GM12891 (cell line): ENCODE data around the gene TWIST1. TPM values are rescaled to one million over a fixed set of nuclear protein-coding genes. Genes with fewer than 3 reads are reported as not detected.
A peak's percentile ranks its signal among the peaks of the same experiment; 100 is the strongest.

Experiments
- DNase-seq: peaks from one replicate; pipeline ENCODE4 v3.0.0; 2011; ENCODE audit warnings: low spot score; ENCODE audit not compliant: insufficient read length
- FAIRE-seq: peaks from 2 replicates; lab custom pipeline; 2011; peaks lifted over from hg19 to GRCh38; lab: Jason Lieb, UNC
- PAX5 ChIP-seq: IDR thresholded peaks from 2 replicates; pipeline ENCODE4 v1.6.1; 2011; ENCODE audit warnings: low read length, moderate library complexity, mild to moderate bottlenecking; ENCODE audit not compliant: insufficient read depth, severe bottlenecking
- POLR2A ChIP-seq: IDR thresholded peaks from 2 replicates; pipeline ENCODE4 v1.6.1; 2011; ENCODE audit warnings: low read depth, low read length, control low read depth
- POLR2AphosphoS5 ChIP-seq: IDR thresholded peaks from 2 replicates; pipeline ENCODE4 v1.6.1; 2011; ENCODE audit warnings: low read depth, low read length, control low read depth
- POU2F2 ChIP-seq: IDR thresholded peaks from 2 replicates; pipeline ENCODE4 v1.6.1; 2011; ENCODE audit warnings: low read depth, mild to moderate bottlenecking, control low read depth, low read length, moderate library complexity
- SPI1 ChIP-seq: IDR thresholded peaks from 2 replicates; pipeline ENCODE4 v1.6.1; 2011; ENCODE audit warnings: low read depth, low read length, control low read depth
- TAF1 ChIP-seq: IDR thresholded peaks from 2 replicates; pipeline ENCODE4 v1.6.1; 2011; ENCODE audit warnings: low read depth, low read length, control low read depth
- polyA plus RNA-seq: library from polyadenylated mRNA; unstranded; fragments of >200 nt; gene quantifications from one replicate; pipeline ENCODE4 v1.2.1, GENCODE V29; 2012; ENCODE audit warnings: low read depth, missing spikeins, inconsistent platforms; ENCODE audit not compliant: missing spikeins

Gene TWIST1
- not detected for polyA plus RNA-seq

- no peak for FAIRE-seq
- DNase-seq = no peak
- no peak for TF ChIP-seq POLR2A
- TF ChIP-seq PAX5 = no peak
- TF ChIP-seq POU2F2 = no peak
- no peak for TF ChIP-seq POLR2AphosphoS5
- TF ChIP-seq TAF1 = no peak
- TF ChIP-seq SPI1 = no peak
Observed at GRCh38 chr7:19117091-19117869, at the start of gene TWIST1. Gene TWIST1, minus strand, starts transcription at chr7:19117636. Its CDS starts 315 bp downstream, at chr7:19117321.

GRCh38 chr7:19161671-19162070 lies 44.2 kb upstream of the TWIST1 start:
- DNase-seq (no peak), FAIRE-seq (peak; percentile 23)
- TF ChIP-seq POU2F2 = no peak
- no peak for TF ChIP-seq SPI1
- no peak for TF ChIP-seq TAF1
- no peak for TF ChIP-seq POLR2A
- TF ChIP-seq POLR2AphosphoS5 = no peak
- TF ChIP-seq PAX5 = no peak

GRCh38 chr7:19146699-19147098 lies 29.3 kb upstream of the TWIST1 start:
- no peak for TF ChIP-seq SPI1
- FAIRE-seq = no peak
- no peak for DNase-seq

GRCh38 chr7:19145434-19146115 lies 28.1 kb upstream of the TWIST1 start:
- TF ChIP-seq POU2F2 (no peak), TAF1 (no peak), SPI1 (no peak), POLR2A (no peak), PAX5 (no peak), POLR2AphosphoS5 (no peak)
- DNase-seq (no peak), FAIRE-seq (no peak)

- FAIRE-seq = no peak
- TF ChIP-seq POLR2A = no peak
- TF ChIP-seq SPI1 = no peak
- TF ChIP-seq TAF1 = no peak
- no peak for TF ChIP-seq POLR2AphosphoS5
- TF ChIP-seq POU2F2 = no peak
- TF ChIP-seq PAX5 = no peak
Observed at GRCh38 chr7:19144661-19145433, 27.4 kb upstream of the TWIST1 start, which contains the start of gene FERD3L. Gene FERD3L, minus strand, starts transcription at chr7:19145421. Its CDS starts 59 bp downstream, at chr7:19145362.

GRCh38 chr7:19143881-19144574 lies 26.6 kb upstream of the TWIST1 start:
- TF ChIP-seq SPI1 = no peak
- TF ChIP-seq POLR2AphosphoS5 = no peak
- TF ChIP-seq PAX5 = no peak
- no peak for TF ChIP-seq TAF1
- no peak for TF ChIP-seq POU2F2
- TF ChIP-seq POLR2A = no peak
- FAIRE-seq = no peak
- no peak for DNase-seq

More at GRCh38 chr7:19144661-19145433, 27.4 kb upstream of the TWIST1 start, which contains the start of gene FERD3L:
- no peak for DNase-seq

- FAIRE-seq (no peak), DNase-seq (no peak)
- TF ChIP-seq POLR2A (no peak), TAF1 (no peak), PAX5 (no peak), SPI1 (no peak), POLR2AphosphoS5 (no peak), POU2F2 (no peak)
Observed at GRCh38 chr7:19139706-19140327, 22.4 kb upstream of the TWIST1 start.

- DNase-seq = no peak
- FAIRE-seq = no peak
Observed at GRCh38 chr7:19133886-19134285, 16.4 kb upstream of the TWIST1 start.

More at GRCh38 chr7:19133886-19134285, 16.4 kb upstream of the TWIST1 start:
- TF ChIP-seq POU2F2 = no peak
- no peak for TF ChIP-seq POLR2AphosphoS5
- no peak for TF ChIP-seq PAX5
- no peak for TF ChIP-seq SPI1
- no peak for TF ChIP-seq POLR2A
- TF ChIP-seq TAF1 = no peak
